Measurements from ENCODE around the gene RNASE8. TPM values are rescaled to one million over a fixed set of nuclear protein-coding genes. Genes with fewer than 3 reads are reported as not detected.

Gene RNASE8
- total and polyA plus RNA-seq, 12 donors, result not detected

GRCh38 chr14:21071225-21072030 lies 13.8 kb downstream of the RNASE8 start:
- Histone ChIP-seq H3K36me3 (peaks cover 0 to 38% (median 17%) of the 10 kb centered on the region in 9 donors), H3K9me3 (no peaks in the 10 kb centered on the region), H3K27me3 (peaks cover 0 to 17% (median 0%) of the 10 kb centered on the region in 7 donors), H3K27ac (peak overlapping the region; percentile 64 to 98 (median 95)), H3K4me1 (peaks cover 6 to 44% (median 34%) of the 10 kb centered on the region in 9 donors), H3K4me3 (peak overlapping the region; percentile 61 to 86 (median 78))
- peak; percentile 69 to 81 (median 74) for ATAC-seq
- intact Hi-C loops (cut with DNase I), result loop anchor here in 1 of 10 donors (2.0 kb wide), 2 partner anchors 13 to 33 kb away; no protein-coding TSS in a partner anchor
- peak; percentile 88 to 91 for DNase-seq
- TF ChIP-seq, protein P1, sequence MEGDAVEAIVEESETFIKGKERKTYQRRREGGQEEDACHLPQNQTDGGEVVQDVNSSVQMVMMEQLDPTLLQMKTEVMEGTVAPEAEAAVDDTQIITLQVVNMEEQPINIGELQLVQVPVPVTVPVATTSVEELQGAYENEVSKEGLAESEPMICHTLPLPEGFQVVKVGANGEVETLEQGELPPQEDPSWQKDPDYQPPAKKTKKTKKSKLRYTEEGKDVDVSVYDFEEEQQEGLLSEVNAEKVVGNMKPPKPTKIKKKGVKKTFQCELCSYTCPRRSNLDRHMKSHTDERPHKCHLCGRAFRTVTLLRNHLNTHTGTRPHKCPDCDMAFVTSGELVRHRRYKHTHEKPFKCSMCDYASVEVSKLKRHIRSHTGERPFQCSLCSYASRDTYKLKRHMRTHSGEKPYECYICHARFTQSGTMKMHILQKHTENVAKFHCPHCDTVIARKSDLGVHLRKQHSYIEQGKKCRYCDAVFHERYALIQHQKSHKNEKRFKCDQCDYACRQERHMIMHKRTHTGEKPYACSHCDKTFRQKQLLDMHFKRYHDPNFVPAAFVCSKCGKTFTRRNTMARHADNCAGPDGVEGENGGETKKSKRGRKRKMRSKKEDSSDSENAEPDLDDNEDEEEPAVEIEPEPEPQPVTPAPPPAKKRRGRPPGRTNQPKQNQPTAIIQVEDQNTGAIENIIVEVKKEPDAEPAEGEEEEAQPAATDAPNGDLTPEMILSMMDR (IDR thresholded peaks at IDR 0.05), result peak in 2 of 9 donors; percentile 5 to 15
- WGBS, 2 donors, result 2 to 5% methylated on average over 30 to 37 of the region's 37 CpGs

DNA sequence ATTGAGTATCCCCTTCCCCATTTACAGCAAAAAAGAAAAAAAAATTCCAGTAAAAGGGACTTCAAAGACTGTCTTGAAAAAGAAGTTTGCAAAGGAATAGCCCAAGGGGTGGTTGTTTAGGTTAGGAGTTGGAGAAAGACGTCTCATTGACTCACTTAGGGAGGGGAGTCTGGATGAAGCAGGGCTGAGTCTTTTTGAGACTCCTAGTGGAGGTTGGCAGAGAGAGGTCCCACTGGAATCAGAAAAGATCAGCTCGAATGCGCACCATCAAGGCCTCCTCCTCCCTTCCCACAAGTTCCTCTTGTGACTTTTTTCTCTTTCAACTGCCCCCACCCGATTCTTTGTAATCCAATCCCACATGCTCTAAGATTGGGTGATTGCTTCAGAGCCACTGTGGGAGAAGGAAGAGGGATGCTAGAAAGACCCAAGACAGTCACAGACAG lies 14.4 kb downstream of the RNASE8 start:
- 32 to 42% methylated on average over 4 of the region's 4 CpGs for WGBS, 2 donors
- TF ChIP-seq, protein P1 (IDR thresholded peaks at IDR 0.05), result no peak
- Histone ChIP-seq H3K27ac (peak overlapping the region; percentile 57 to 98 (median 95)), H3K27me3 (peaks cover 0 to 17% (median 0%) of the 10 kb centered on the region in 7 donors), H3K4me3 (peak overlapping the region in 9 of 10 donors; percentile 69 to 86 (median 79)), H3K9me3 (no peaks in the 10 kb centered on the region), H3K4me1 (peaks cover 6 to 44% (median 34%) of the 10 kb centered on the region in 9 donors), H3K36me3 (peaks cover 0 to 44% (median 23%) of the 10 kb centered on the region in 9 donors)
- DNase-seq (peak in 1 of 2 donors; percentile 61), ATAC-seq (peak in 7 of 8 donors; percentile 3 to 20 (median 8))
- intact Hi-C loops (cut with DNase I), result no loop called here

DNA sequence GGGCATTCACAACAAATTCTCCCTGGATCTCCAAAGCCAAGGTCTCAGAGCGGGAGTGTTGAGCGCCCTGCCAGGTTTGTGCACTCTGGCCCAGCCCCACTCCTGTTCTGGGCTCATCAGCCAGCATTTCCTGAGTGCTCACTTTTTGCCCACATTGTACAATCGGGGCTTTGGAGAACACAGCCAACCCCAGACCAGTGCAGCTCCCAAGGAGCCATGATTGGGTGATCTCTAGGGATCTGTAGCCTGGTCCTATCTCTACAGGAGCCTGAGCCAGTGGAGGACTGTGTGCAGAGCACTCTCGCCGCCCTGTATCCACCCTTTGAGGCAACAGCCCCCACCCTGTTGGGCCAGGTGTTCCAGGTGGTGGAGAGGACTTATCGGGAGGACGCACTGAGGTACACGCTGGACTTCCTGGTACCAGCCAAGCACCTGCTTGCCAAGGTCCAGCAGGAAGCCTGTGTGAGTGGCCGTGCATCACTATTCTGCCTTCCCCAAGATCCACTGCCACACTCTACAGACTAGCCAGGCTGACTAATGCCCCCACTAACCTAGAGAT lies 15.2 kb downstream of the RNASE8 start:
- TF ChIP-seq, protein P1 (IDR thresholded peaks at IDR 0.05), result no peak
- Histone ChIP-seq H3K36me3 (peaks cover 0 to 52% (median 31%) of the 10 kb centered on the region in 9 donors), H3K4me3 (peak overlapping the region in 1 of 10 donors; percentile 4), H3K9me3 (no peaks in the 10 kb centered on the region), H3K27me3 (peaks cover 0 to 17% (median 0%) of the 10 kb centered on the region in 7 donors), H3K4me1 (peaks cover 6 to 44% (median 34%) of the 10 kb centered on the region in 9 donors), H3K27ac (peak overlapping the region in 8 of 10 donors; percentile 90 to 98 (median 96))
- no peak for ATAC-seq
- no peak for DNase-seq
- WGBS, 2 donors, result 86 to 93% methylated on average over 9 of the region's 9 CpGs
- intact Hi-C loops (cut with DNase I), result no loop called here

- no peak for ATAC-seq
- 92 to 95% methylated on average over 9 of the region's 9 CpGs for WGBS, 2 donors
- H3K4me3 ChIP-seq, result no peak overlapping the region
Measured at GRCh38 chr14:21073921-21074320, 16.3 kb downstream of the RNASE8 start.

More at GRCh38 chr14:21073921-21074320, 16.3 kb downstream of the RNASE8 start:
- TF ChIP-seq, protein P1 (IDR thresholded peaks at IDR 0.05), result no peak
- Histone ChIP-seq H3K27me3 (peaks cover 0 to 10% (median 0%) of the 10 kb centered on the region in 7 donors), H3K36me3 (peaks cover 0 to 63% (median 41%) of the 10 kb centered on the region in 9 donors), H3K4me1 (peaks cover 1 to 37% (median 26%) of the 10 kb centered on the region in 9 donors), H3K27ac (peak overlapping the region in 1 of 10 donors; percentile 26), H3K9me3 (no peaks in the 10 kb centered on the region)
- no peak for DNase-seq
- intact Hi-C loops (cut with DNase I), result no loop called here
